HG03457 (cell line): ENCODE measurements around the gene ZW10.
"Not testable (repeated sequence)": the region's sequence is repeated elsewhere in the genome, so short reads cannot be mapped to it uniquely, and the experiment has no call there.

Source experiments
- ATAC-seq: cut with Tn5 transposase; IDR thresholded peaks from one replicate; pipeline ENCODE4 v1.9.1; 2021; ENCODE audit warnings: moderate number of reproducible peaks; ENCODE audit not compliant: unreplicated experiment

ZW10 gene

GRCh38 chr11:113773416-113774173 lies at the start of gene ZW10:
ZW10 (minus strand) TSS chr11:113773692; CDS start chr11:113773666, 26 bp downstream.
- peak; percentile 96 for ATAC-seq

GRCh38 chr11:113818426-113818825 lies 44.9 kb upstream of the ZW10 start:
- ATAC-seq = no peak

DNA sequence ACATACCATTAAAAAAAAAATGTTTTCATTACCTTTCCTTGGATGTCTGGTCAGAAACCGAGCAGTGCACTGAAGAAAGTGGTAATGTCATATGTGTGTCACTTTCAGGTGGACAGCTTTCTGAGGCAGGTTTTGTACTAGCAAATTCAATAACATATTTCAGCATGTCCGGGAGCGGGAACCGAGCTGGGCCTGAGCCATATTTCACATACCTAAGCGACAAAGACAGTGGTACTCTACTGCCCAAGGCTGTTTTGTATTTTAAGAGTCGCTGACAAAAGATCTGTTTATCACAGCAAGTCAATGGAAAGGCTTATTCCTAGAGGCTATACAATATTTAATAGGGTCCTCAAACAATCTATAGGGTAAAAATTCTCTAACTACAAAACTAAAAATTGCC lies 44.1 kb upstream of the ZW10 start:
- ATAC-seq = no peak

DNA sequence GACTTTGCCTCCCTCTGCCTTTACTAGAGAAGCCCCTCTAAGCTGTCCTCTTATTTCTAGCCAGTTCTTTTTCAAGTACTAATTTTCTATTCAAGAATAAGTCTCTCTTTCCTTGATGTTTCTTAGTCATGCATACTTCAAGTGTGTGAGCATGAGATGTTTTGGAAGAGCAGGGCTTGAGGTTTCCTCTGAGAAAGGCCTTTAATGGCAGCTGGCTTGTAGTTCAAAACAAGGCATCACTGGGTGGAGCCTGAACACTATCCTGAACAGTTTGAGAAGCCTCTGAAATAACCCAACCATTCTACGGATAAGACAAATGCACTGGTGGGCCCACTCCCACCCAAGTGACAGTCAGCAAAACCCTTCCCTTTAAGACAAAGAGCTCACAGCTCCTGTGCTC lies 43.7 kb upstream of the ZW10 start:
- no peak for ATAC-seq

DNA sequence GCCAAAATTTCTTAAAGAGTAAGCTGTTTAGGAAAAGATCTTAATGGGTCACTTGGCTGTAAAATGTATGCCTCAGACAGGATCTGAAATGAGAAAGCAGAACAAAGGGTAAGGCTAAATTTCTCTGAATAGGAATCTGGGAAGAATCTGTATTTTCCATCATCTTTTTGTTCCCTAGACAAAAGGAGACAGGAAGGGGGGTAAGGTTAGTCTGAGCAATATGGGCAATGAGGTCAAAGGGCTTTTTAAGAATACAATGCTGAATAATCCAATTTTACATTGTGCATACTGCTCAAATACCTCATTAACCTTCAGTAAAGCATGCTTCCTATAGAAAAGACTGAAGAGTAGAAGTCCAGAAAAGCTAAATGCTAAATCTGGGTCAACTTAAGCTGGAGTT lies 40.7 kb upstream of the ZW10 start:
- ATAC-seq = no peak

- ATAC-seq = no peak
Observed at GRCh38 chr11:113808931-113809330, 35.4 kb upstream of the ZW10 start.

- ATAC-seq = no peak
Observed at GRCh38 chr11:113806406-113806805, 32.9 kb upstream of the ZW10 start.

- no peak for ATAC-seq
Observed at GRCh38 chr11:113805640-113806039, 32.1 kb upstream of the ZW10 start.

- no peak for ATAC-seq
Observed at GRCh38 chr11:113802621-113803020, 29.1 kb upstream of the ZW10 start.

- ATAC-seq = no peak
Observed at GRCh38 chr11:113796663-113797259, 23.3 kb upstream of the ZW10 start.

DNA sequence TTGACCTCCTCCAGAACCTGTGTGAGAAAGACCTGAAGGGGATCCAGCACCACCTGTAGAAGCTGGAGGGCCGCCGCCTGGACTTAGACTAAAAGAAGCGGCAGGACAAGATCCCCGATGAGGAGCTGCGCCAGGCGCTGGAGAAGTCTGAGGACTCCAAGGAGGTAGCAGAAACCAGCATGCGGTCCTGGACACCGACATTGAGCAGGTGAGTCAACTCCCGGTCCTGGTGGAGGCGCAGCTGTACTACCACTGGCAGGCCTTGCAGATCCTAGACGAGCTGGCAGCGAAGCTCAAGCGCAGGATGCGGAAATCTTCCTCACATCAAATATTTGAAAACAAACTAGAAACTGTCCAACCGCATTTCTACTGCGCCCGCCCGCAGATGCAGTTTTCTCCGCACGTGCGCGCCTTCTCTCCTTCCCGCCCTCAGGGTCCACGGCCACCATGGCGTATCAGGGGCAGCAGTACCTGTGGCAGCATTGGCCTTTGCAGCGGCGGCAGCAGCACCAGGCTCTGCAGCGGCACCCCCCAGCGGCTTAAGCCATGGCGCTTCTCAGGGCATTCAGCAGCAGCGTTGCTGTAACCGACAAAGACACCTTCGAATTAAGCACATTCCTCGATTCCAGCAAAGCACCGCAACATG lies 16.3 kb upstream of the ZW10 start:
- no peak for ATAC-seq

GRCh38 chr11:113789016-113789415 lies 15.5 kb upstream of the ZW10 start:
- ATAC-seq = not testable (repeated sequence)

DNA sequence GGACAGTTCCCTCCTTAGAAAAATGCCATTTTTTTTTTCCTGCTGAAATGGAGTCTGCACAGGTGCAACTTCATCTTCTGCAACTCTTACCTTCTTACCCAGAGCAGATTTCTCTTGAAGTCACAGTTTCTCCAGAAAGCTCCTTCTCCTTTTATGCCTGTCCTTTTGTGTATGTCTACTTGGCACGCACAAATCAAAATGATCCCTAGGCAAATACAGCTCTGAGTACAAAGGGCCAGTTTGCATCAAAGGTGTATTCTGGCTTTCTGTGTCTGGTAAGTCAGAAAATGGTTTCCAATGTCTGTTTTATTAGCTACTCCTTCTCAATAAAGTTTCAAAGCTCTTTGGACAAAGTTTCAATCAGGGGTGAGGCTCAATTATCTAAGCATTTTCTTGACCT lies 8.6 kb upstream of the ZW10 start:
- no peak for ATAC-seq

GRCh38 chr11:113781682-113782081 lies 8.2 kb upstream of the ZW10 start:
- no peak for ATAC-seq

GRCh38 chr11:113779496-113779895 lies 6.0 kb upstream of the ZW10 start, which contains the start of gene CLDN25:
CLDN25 (plus strand) TSS chr11:113779796; CDS start chr11:113779796, 0 bp downstream.
- ATAC-seq = no peak

DNA sequence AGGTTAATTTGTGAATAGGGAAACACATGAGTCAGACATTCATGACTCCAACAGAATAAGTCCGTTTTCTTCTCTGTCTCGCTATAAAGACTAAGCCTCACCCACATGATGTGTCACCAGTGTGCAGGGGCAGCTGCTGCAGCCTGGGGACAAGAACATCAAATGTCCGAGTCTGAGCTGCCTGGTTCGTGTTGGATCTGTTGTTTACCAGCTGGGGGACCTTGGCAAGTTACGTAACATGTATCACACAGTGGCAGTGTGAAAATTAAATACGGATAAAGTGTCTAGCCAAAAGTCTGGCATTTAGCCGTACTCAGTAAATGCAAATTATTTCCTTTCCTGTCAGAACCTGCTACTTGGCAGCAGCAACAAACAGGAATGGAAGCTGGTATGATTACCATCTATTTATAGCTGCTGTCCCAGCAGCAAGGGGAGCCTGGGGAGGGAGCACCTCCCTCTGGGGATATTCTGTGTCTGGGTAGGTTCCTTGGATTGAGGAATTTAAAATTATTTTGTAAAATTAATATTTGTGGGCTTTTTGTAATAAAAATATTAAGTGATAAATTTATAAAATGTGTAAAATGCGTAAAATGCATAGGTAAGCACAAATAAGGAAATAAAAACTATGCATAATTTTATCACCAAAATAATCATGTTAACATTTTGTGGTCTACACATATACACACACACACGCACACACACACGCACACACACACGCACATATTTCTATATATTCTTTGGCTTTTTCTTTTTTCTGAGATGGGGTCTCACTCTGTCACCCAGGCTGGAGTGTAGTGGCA lies 4.8 kb upstream of the ZW10 start:
- ATAC-seq = no peak

- no peak for ATAC-seq
Observed at GRCh38 chr11:113774174-113774503, 647 bp upstream of the ZW10 start.

DNA sequence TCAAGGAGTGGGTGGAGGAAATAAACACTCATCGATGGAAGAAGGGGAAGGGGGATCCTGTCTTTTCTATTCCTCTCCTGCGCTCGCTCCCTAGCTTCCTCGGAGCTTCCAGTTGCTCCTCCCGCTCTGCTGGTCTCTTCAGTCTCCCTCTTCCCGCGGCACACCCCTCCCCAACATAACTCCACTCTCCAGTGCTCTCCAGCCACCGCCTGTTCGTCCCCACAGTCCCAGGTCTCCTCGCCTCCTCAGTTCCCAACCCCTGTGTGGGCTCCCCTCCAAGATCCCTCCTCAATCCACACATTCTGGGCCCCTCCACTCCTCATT lies 438 bp downstream of the ZW10 start:
- no peak for ATAC-seq

- ATAC-seq = no peak
Observed at GRCh38 chr11:113771964-113772363, 1.5 kb downstream of the ZW10 start.

GRCh38 chr11:113764527-113765219 lies 8.8 kb downstream of the ZW10 start:
- no peak for ATAC-seq

DNA sequence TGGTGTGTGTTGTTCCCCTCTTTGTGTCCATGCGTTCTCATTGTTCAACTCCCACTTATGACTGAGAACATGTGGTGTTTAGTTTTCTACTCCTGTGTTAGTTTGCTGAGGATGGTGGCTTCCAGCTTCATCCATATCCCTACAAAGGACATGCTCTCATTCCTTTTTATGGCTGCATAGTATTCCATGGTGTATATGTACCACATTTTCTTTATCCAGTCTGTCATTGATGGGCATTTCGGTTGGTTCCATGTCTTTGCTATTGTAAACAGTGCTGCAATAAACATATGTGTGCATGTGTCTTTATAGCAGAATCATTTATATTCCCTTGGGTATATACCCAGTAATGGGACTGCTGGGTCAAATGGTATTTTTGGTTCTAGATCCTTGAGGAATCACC lies 10.5 kb downstream of the ZW10 start:
- ATAC-seq = not testable (repeated sequence)
